ENCODE data around the gene FBLN1. TPM values are rescaled to one million over a fixed set of nuclear protein-coding genes. Genes with fewer than 3 reads are reported as not detected.
A peak's percentile ranks its signal among the peaks of the same experiment; 100 is the strongest.
"Not testable (repeated sequence)": the region's sequence is repeated elsewhere in the genome, so short reads cannot be mapped to it uniquely, and the experiment has no call there.

Gene FBLN1
- polyA plus RNA-seq, 1 experiment, result 241 TPM

DNA sequence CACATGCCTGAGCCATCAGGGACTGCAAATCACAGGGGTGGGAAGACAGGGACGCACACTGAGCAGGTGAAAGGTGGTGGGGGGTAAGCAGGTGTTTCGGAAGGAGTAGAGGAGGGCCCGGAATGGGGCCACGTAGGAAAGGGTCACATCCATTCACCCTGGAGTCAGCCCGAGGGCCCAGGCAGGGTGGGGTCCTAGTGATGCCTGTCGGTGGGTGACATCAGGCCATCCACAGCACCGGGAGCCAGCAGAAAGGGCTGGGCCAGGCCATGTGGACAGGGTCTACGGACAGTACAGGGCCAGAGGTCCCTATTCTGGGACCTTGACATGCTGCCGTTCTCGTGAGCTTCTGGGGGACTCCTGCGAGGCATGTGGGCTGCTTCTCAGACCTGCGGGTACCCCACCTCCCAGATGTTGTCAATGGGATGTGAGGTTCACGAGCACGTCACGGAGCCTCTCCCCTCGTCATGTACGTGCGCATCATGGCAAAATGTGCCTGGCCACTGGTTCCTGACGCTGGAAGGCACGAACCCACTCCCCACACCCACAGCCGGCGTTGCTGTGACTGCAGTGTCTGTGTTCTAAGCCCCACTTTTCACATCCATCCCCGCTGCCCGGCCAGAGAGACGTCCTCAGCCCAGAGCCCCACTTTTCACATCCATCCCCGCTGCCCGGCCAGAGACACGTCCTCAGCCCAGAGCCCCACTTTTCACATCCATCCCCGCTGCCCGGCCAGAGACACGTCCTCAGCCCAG is 84.1 kb downstream of the FBLN1 start:
- DNase-seq (ENCODE audit: low read depth, low spot score), result no peak
- Histone ChIP-seq H3K4me3 (ENCODE audit: low read depth, low read length) (no peak overlapping the region), H3K27me3 (ENCODE audit: control insufficient read depth, insufficient read depth, low read length) (no peaks in the 10 kb centered on the region), H3K27ac (ENCODE audit: low read depth, low read length) (no peak overlapping the region), H3K9me3 (ENCODE audit: control insufficient read depth, insufficient read depth, low read length) (no peaks in the 10 kb centered on the region)
- ChIA-PET CTCF (interaction anchor here (0.9 to 1.0 kb wide), 2 partner anchors 9 to 277 kb away, joined by 3 to 4 read pairs; no protein-coding TSS in a partner anchor), POLR2A (no interaction called here)
- TF ChIP-seq, protein P1, sequence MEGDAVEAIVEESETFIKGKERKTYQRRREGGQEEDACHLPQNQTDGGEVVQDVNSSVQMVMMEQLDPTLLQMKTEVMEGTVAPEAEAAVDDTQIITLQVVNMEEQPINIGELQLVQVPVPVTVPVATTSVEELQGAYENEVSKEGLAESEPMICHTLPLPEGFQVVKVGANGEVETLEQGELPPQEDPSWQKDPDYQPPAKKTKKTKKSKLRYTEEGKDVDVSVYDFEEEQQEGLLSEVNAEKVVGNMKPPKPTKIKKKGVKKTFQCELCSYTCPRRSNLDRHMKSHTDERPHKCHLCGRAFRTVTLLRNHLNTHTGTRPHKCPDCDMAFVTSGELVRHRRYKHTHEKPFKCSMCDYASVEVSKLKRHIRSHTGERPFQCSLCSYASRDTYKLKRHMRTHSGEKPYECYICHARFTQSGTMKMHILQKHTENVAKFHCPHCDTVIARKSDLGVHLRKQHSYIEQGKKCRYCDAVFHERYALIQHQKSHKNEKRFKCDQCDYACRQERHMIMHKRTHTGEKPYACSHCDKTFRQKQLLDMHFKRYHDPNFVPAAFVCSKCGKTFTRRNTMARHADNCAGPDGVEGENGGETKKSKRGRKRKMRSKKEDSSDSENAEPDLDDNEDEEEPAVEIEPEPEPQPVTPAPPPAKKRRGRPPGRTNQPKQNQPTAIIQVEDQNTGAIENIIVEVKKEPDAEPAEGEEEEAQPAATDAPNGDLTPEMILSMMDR (IDR thresholded peaks at IDR 0.05; ENCODE audit: low read depth, low read length), result no peak

DNA sequence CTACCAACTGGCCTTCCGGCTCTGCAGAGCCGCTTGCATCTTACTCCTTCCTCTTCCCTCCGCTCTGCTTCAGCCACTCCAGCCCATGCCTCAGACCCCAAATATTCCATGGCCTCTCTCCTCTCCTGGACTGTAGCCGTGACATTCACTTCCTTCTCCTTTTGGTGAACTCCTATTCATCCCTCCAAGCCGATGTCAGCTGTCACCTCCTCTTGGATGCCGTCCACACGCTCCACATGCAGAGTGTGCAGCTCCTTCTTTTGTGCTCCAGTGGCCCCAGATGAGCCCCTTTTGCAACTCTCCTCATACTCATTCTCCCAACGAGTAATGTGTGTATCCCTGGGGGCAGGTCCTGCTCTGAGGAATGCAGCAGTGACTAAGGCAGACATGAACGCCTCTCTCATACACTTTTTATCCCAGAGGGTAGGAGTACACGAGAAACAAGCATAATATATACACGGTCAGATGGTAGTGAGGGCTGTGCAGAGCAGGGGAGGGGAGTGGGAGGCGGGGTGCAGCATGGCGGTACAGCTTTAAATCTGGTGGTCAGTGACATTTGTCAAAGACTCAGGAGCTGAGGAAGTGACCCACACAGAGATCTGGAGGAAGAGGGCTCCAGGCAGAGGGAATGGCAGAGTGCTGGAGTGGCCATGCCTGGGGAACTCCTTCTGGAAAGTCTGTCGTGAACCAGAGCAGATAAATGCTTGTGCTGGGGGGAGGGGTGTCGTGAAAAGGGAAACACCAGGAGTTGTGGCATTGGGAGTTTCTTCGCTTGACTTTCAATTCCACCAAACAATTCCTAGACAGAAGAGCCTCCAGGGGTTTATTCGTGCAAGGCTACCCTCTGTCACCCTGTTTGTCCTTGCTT is 85.2 kb downstream of the FBLN1 start:
- ChIA-PET POLR2A (interaction anchor here (0.6 kb wide), 1 partner anchor 25 kb away, joined by 3 read pairs; no protein-coding TSS in a partner anchor), CTCF (interaction anchor here (0.9 to 1.0 kb wide), 2 partner anchors 10 to 276 kb away, joined by 3 to 4 read pairs; no protein-coding TSS in a partner anchor)
- TF ChIP-seq, protein P1 (IDR thresholded peaks at IDR 0.05; ENCODE audit: low read depth, low read length), result no peak
- Histone ChIP-seq H3K4me3 (ENCODE audit: low read depth, low read length) (no peak overlapping the region), H3K9me3 (ENCODE audit: control insufficient read depth, insufficient read depth, low read length) (no peaks in the 10 kb centered on the region), H3K27ac (ENCODE audit: low read depth, low read length) (peak overlapping the region; percentile 54), H3K27me3 (ENCODE audit: control insufficient read depth, insufficient read depth, low read length) (no peaks in the 10 kb centered on the region)
- peak; percentile 48 for DNase-seq (ENCODE audit: low read depth, low spot score)

DNA sequence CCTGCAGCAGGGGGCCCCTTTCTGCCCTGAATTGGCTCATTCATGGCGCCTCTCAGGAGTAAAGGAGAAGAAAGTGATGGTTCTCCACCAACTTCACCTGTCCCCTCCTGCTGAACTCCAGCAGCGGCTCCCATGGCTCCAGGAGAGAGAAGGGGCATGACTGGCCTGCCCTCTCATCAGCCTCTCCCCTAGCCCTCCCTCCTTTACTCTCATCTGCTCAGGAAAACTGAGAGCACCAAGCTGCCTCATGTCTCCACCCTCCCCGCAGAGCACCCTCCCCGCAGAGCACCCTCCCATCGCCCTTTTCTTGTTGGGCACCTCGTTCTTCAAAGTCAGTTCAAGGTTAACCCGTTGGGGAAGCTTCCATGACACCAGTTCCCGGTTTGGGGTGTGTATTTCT is 86.9 kb downstream of the FBLN1 start:
- CTCF ChIA-PET, result no interaction called here
- POLR2A ChIA-PET, result no interaction called here
- Histone ChIP-seq H3K4me3 (ENCODE audit: low read depth, low read length) (no peak overlapping the region), H3K27me3 (ENCODE audit: control insufficient read depth, insufficient read depth, low read length) (no peaks in the 10 kb centered on the region), H3K9me3 (ENCODE audit: control insufficient read depth, insufficient read depth, low read length) (no peaks in the 10 kb centered on the region), H3K27ac (ENCODE audit: low read depth, low read length) (no peak overlapping the region)
- TF ChIP-seq, protein P1 (IDR thresholded peaks at IDR 0.05; ENCODE audit: low read depth, low read length), result no peak
- no peak for DNase-seq (ENCODE audit: low read depth, low spot score)

DNA sequence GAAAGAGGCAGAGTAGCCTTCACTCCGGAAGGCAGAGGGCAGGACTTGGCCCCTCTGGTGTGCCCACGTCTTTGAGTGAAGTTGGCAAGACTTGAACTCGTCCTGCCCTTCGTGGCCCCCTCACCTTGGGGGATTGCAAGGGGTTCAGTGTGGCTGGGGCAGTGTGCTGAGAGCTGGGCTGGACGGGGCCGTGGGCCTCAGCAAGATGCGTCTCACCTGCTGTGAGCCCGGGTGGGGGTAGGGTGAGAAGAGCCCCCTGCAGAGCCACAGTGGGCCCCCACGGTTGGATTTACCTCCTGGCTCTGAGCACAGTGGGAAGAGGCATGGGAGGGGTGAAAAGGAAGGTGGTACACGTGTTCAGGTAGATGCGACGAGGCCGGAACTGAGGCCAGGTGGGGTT is 87.6 kb downstream of the FBLN1 start:
- TF ChIP-seq, protein P1 (IDR thresholded peaks at IDR 0.05; ENCODE audit: low read depth, low read length), result no peak
- DNase-seq (ENCODE audit: low read depth, low spot score), result no peak
- H3K4me3 ChIP-seq (ENCODE audit: low read depth, low read length), result no peak overlapping the region
- H3K27me3 ChIP-seq (ENCODE audit: control insufficient read depth, insufficient read depth, low read length), result no peaks in the 10 kb centered on the region
- CTCF ChIA-PET, result no interaction called here
- POLR2A ChIA-PET, result no interaction called here
- no peak overlapping the region for H3K27ac ChIP-seq (ENCODE audit: low read depth, low read length)
- no peaks in the 10 kb centered on the region for H3K9me3 ChIP-seq (ENCODE audit: control insufficient read depth, insufficient read depth, low read length)

DNA sequence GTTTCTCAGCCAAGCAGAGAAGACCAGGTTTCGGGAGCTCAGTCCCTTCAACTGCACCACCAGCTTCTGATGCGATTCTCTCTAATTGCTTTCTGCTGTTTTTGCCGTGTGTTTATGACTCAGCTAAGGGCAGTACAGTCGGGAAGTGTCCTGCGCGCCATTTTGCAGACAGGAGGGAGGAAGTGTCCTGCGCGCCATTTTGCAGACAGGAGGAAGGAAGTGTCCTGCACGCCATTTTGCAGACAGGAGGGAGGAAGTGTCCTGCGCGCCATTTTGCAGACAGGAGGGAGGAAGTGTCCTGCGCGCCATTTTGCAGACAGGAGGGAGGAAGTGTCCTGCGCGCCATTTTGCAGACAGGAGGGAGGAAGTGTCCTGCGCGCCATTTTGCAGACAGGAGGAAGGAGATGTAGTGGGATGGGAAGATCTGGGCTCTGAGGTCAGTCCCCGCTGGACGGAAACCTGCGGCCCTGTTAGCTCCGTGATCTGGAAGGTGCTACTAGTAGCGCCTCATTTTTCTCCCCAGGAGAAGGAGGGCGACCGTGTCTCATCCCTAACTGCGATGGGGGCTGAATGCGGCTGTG is 89.0 kb downstream of the FBLN1 start:
- not testable (repeated sequence) for H3K27ac ChIP-seq (ENCODE audit: low read depth, low read length); H3K27me3 ChIP-seq (ENCODE audit: control insufficient read depth, insufficient read depth, low read length); H3K9me3 ChIP-seq (ENCODE audit: control insufficient read depth, insufficient read depth, low read length); H3K4me3 ChIP-seq (ENCODE audit: low read depth, low read length); DNase-seq (ENCODE audit: low read depth, low spot score)
- ChIA-PET CTCF (interaction anchor here (0.6 kb wide), 1 partner anchor 32 kb away, joined by 3 read pairs; no protein-coding TSS in a partner anchor), POLR2A (interaction anchor here (0.6 kb wide), 1 partner anchor 110 kb away, joined by 3 read pairs; no protein-coding TSS in a partner anchor)

Measured in AG04450 (cell line).